ENCODE results near the gene PPP1R1B.

Gene PPP1R1B

DNA sequence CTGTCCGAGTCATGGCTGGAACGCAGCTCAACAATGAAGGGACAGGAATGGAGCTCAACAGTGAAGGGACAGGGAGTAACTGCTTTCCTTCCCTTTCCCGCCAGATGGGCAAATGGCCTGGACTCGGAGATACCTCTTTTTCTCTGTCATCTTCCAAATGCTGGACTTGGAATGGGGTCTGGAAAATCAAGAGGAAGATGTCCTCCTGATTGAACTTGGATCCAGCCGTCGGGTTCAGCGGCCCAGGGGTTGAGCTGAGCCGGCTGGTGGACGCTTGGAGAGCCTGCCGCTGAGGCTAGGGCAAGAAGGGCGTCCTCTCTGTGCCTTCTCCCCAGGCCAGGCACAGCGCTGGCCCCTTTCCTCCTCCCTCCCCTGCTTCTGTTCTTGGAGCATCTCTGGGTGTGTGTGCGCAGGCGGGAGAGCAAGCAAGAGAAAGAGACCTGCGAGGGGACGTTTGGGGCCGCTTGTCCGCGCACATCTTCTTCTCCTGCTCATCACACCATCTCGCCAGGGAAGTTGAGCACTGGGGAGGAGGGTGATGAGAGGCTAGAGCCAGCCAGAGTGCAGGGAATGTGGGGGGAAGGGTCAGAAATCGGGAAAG is 25.7 kb upstream of the PPP1R1B start:
- no peak for DNase-seq

DNA sequence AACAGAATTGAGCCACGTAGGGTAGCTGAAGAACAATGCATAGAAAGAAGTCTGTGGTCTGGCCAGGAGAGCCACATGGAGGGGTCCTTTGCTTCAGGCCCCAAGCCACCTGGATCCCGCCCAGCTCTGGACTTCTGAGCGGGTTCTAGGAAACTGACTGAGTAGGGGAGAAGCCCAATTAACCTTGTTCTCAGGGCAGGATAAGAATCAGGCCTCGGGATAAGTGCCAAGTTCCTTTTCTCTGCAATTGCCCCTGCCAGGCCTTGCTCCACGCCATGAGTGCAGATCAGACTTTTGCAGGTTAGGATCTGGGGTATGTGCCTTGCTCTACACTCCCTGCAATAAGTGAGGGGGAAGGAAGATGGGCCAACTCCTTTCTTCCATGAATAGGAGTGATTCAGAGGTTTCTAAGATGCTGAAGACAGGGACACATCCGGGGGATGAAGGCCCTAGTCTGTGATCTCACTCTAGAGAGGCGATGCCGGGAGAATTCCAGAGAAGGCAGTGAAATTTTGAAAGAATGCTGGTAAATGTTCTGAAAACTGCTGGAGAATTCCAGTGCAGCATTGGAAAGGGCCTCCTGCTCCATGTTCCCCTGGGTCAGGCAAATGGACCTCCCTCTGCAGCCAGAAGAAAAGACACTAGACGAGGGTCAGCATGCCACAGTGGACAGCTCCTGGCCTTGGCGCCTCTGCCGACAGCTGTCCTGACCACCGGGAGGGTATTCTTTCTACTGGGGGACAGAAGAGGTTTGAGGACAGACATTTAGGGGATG is 24.8 kb upstream of the PPP1R1B start:
- DNase-seq, result no peak

DNA sequence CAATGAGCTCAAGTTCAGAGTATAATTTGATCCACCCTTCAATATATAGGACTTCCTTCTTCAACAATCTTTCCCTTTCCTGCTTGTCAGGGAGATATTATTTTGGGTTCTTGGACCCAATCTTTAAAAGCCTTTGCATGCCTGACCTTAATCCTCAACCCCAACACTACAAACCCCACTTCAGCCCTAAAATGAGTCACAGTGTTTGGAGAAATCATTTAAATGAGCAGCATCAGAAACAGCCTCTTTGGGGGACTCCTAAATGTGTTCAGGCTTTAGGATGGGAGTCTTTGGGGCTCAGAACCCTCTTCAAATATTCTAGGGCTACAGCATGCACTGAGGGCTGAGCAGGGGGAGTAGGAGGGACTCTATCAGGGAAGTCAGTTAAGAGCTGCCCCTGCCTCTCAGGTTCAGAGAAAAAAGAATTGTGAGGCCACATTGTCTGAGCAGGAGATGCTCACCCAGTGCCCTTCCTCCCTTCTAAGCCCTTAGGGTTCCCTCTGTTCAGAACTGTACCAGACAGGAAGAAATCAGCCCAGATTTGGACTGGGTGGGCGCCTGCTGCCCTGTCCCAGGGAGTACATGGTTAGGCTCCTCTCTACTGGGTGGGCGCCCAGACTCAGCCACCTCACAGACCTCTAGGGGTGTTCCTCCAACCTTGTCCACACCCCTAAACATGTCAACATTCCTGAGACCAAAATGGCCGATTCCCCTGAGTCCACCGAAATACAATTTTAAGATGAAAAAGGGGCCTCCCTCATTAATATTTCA is 24.0 kb upstream of the PPP1R1B start:
- no peak for DNase-seq

DNA sequence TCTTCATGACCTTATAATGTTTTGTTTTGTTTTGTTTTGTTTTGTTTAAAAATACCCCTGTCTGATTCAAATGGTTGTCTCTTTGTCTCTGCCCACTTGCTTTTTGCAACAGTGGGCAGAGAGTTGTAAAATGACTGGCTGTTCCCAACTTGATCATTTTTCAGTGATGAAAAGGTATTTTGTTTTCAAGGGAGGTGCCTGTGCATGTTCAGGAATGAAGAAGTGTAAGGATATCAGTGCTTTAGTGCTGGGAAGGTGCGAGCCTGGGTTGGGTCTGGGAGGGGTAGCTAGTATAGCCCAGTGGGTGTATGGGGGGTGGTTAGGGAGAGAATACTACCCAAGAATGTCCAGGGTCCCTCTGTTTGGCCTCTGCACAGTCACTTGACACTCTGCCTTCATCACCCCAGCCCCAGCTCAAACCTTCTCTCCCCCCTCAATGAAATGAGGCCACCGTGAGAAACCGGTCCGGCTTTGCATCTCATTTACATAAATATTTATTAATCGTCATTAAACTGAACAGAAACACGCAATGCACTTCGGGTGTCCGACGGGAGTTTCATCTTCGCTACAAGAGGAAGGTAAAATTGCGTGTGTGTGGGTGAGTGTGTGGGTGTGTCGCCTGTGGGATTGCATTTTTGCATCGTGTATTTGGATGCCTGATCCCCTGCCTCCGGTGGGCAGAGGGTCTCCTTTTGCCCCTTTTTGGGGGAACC is 23.3 kb upstream of the PPP1R1B start:
- no peak for DNase-seq

DNA sequence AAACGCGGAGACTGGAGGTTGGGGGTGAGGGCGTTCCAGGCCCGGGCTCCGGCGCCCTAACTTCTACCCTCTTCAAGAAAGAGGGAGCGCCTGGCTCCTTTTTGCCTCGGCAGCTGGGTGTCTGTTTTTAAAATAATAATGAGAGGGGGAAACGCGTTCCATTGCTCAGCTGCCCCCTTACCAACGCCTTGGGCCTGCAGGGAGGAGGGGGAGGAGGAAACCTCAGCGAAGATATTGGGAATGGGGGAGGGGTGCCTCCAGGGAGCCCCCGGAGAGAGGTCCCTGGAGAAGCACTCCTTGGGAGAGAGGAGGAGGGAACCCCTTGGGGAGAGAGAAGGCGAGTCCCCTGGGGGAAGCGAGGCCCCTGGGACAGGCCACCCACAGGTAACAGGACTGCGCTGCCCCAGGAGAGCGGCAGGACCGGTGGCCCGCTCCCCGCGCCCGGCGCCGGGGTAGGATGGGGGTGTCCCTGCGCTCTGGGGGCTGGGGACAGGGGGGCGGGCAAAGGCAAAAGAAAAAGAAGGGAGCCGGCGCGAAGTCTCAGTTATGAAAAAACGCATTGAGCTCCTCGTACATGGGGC is 21.8 kb upstream of the PPP1R1B start:
- DNase-seq, result no peak

DNA sequence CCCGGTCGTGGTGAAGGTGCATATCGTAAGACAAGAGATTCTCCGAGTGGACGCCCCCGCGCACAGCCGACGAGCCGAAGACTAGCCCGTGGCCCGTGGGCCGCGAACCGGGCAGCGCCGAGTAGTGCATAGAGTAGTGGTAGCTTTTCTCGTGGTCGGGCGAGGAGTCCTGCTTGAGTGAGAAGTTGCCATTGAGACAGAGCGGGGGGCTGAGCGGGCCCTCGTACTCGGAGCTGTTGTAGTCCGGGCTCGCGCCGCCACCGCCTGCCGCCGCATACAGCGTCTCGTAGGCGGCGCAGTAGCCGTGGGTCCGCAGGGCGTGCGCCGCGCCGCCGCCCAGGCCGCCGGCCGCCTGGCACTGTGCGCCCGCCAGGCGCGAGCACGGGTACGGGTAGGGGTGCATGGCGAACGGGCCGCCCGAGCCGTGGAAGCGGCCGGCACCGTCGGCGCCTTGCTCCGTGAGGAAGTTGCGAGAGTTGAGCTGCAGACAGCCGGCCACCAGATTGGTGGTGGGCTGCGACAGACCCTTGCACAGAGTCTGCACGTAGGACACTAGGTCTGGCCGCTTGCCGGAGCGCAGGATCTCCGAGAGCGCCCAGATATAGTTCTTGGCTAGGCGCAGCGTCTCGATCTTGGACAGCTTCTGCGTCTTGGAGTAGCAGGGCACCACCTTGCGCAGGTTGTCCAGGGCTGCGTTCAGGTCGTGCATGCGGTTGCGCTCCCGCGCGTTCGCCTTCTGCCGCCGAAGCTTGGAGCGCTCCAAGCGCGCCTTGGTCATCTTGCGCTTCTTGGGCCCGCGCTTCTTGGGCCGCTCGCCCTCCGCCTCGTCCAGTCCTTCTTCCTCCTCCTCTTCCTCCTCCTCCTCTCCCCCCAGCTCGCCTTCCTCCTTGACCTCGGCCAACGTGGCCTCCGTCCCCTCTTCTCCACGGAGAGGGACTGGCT is 21.0 kb upstream of the PPP1R1B start:
- DNase-seq, result no peak

DNA sequence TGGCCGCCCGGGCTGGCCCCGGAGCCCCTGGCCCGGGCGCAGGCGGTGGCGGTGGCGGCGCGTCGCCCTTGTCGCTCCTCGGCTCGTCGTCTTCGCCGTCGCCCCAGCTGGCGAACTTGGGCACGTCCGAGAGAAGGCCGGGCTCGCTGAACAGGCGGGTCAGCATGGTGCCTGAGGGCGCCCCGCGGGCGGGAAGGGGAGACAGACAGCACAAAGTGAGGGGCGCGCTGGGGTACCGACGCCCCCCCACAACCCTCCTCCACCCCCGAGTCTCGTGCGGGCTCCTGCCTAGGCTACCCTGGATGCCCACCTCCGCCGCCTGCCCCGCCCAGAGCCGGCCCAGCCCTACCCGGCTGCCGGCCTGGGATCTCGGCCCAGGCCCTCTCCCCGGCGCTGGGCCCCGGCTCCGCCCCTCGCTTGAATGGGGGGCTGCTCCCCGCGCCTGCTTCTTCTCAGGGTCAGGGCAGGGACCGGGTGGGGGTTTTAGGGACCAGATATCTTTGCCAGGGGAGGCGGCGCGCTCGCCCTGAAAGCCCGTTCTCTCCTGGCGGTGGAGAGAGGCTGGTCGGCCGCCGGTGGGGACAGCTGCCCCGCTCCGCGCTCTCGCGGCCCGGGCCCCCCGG is 20.2 kb upstream of the PPP1R1B start:
- no peak for DNase-seq

DNA sequence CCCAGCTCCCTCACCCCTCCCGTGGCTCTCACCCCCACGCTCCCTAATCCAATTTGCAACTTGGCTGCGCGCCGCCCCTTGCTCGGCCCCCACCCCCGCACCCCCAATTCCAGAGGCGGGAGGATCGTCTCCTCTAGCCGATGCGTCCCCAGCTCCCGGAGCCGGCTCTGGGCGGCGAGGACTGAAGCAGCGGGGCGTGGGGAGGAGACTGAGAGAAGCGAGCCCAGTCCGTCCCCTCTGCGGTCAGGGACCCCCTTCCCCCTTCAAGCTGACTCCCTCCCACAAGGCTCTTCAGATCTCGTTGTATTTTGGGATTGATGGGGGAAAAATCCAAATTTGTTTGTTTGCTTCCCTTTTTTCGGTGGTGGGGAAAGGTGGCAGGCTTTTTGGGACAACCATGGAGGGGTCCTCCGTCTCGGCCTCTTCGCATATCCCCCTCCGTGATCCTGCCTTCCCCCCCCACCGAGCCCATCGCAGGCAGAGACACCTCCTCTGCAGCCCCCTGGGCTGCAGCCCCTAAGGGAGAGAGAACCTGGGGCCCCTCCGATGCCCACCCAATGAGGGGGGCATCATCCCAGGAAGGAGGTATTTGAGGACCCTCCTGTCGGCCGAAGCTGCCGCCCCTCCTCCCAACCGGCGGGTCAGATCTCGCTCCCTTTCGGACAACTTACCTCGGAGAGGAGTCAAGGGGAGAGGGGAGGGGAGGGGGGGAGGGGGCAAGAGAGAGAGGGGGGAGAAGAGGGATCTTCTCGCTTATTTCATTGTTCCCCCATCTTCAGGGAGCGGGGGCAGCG is 19.5 kb upstream of the PPP1R1B start:
- no peak for DNase-seq

DNA sequence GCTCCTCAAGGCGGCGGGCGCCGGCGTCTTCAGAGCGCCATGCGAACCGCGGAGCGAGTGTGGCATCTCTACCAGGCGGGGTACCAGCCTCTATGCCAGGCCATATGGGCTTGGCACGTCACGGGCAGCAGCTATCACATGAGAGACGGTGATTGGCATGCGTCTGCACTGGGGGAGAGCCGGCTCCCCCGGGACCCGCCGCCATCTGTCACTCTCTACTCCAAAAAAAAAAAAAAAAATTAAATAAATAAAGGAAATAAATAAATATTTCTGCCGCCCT is 19.0 kb upstream of the PPP1R1B start, which contains the start of gene NEUROD2:
Gene NEUROD2 (minus strand): TSS at position 70 of the 280 bp plus-strand sequence. CDS start 1,321 bp downstream, outside the sequence.
- no peak for DNase-seq

DNA sequence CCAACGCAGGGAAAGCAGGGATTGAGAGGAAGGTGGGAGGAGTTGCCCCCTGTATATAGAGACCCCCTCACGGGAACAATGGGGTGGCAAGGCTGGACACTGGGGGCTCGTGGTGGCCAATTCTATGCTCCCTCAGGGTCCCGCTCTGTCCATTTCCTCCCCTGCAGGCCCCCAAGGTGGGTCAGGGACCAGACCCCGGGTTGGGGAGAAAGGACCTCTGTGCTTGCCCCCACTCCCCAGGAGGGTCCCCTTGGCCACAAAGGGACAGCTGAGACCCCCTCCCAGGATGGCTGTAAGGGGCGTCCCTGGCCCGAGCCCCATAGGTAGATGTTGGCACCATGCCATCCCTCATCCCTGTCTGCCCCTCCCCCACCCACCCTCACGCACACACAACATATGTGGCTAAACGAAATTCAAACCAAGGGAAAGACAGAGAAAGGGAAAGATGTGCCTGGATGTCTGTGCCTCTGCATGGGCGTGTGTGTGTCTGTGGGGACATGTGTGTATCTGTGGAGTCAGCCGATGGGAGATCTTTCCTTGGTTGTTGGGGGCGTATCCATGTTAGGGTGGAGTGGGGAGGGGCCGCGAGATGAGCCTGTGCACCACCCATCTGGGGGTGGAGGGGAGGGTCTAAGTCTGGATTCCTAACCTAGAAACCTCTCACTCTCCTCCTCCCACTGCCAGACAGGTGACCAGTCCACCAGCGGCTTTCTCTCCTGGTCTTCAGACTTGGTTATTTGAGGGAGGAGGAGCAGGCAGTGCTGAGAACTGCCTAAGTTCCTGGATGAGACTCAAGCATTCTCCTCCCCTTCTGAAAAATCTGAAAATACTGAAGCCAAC is 18.4 kb upstream of the PPP1R1B start:
- DNase-seq, result no peak

DNA sequence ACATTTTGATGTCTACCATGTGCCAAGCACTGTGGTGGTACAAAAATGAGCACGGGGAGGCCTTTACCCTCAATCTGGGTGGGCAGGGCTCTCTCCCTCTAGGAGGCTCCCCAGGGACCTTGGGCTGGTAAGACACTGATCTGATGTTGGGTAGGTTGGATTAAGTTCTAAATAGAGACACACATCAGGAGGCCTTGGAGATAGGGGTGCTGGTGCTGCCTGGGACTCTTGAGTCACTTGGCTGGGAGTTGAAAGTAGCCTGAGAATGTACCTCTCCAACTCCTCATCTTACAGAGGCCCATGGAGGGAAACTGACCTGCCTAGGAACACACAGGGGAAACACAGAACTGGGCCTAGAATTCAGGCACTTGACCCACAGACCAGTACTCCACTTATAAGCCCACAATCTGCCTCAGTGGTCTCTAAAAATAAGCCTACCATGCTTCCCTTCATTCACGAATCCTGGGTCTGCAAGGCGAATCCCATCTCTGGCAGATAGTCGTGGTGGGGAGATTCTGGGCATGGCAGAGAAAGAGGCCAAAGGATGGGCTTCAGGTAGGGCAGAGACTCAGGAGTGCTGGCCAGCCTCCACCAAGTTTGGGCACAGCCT is 17.2 kb upstream of the PPP1R1B start:
- no peak for DNase-seq

DNA sequence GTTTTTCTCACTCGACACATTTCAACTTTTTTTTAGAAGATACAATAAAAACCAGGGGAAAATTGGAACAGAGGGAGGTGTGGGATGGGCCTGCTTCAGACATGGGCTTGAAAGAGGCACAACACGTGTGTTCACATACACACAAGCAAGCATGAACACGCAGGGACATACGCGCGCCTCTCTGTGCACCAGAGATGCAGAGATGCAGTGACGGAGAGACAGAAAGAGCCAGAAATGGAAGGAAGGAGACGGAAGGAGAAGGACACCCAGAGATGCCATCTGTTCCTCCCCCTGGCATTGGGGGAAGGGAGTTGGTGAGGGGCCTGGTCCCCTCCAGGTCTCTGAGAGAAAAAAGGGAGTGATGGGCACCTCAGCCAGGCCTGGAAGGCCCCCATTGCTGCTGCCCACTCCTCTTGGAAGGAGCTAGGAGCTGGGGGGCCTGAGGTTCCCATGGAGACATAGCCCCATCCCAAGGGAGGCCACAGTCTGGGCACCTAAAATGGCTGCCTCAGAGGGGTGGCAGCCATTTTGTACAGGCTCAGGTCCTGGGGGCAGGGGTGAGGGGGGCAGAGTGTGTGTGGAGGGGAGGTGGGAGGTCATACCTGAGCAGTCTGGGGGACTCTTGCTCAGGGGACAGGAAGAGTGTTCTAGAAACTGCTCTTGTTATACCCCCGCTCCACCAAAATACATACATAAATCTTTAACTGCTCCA is 15.2 kb upstream of the PPP1R1B start:
- no peak for DNase-seq

DNA sequence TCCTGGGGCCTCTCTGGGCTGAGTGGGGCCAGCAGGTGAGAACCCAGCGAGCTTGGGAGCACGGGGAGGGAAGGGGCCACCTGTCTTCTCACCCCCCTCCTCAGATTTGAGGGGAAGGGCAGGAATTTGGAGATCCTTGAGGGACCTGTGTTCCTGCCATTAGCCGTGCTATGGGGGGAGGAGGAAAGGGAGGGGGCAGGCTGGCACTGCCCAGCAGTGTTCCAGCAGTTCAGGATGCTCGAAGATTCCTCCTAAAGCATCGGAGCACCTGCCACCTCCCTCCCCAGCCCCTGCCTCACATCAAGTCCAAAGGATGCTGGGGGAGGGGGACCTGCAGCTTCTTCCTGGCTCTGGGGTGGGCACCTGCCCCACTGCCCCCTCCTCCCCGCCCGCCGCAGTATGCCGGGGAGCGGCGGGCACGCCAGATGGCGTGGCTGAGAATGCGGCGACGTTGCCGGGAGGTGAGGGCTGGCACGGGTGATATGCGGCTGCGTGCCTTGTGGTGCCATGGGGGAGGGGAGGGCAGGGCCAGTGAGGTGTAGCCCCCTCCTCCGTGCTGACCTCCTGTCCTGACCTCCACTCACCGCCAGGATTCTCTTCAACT is 14.4 kb upstream of the PPP1R1B start:
- no peak for DNase-seq

DNA sequence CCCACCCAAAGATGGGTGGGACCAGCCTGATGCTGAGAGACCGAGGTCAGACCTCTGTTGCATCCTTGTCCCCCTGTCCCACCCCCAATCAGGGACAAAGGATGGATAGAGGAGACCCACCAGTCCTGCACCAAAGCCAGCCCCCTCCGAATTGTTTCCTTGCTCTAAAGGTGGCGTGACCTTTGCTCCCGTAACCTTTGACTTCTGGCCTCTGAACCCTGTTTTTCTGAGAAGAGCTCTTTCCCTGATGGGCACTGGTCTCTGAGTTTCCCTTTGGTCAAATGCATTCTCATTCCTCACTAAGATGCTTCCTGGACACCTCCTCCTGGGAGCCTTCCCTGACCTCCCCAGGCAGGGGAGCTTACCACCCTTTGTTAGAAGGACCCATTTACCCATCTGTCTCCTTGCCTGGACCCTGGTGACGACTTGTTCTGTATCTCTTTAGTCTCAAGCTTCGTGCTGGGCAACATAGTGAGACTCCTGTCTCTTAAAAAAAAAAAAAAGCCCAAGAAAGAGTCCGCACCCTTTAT is 13.8 kb upstream of the PPP1R1B start:
- no peak for DNase-seq

DNA sequence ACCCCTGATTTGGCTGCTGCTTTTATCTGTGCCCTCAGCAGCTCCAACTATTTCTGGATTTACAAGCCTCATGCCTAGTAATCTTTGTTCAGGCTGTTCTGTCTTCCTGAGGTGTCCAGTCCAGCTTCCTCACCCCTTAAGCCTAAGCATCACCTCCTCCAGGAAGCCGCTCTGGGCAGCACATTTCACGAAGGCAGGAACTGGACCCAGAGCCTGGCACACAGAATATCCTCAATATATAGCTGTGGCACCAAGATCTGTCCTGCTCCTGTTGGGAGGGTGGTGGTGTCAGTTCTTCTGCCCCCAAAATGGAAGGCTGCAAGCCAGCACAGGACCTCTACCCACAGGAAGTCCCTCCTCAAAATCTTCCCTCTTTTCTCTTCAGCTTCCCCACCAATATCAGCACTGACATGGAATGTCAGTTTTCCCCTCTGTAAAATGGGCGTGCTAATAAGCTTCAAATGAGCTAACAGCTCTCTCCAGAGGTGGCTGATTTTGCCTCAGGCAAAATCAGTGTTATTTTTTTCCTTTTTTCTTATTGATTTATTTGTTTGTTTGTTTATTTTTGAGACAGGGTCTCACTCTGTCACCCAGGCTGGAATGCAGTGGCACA is 12.1 kb upstream of the PPP1R1B start:
- DNase-seq, result no peak

DNA sequence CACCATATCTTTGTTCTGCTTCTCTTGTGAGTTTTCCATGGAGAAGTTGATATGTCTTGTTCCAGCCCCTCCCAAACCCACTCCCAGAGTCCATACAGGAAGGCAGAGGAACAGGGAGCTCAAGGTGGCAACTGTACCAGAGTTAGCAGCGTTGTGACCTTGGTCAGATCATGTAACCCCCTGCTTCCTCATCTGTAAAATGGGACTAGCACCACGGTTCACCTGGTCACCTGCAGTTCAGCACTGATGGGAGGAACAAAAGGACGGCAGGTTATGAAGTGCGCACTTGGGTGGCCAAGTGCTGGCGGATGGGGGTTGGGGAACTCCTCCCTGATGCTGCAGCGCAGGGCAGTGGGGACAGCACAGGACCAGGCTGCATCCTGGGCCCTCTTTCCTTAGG is 11.3 kb upstream of the PPP1R1B start:
- DNase-seq, result no peak

DNA sequence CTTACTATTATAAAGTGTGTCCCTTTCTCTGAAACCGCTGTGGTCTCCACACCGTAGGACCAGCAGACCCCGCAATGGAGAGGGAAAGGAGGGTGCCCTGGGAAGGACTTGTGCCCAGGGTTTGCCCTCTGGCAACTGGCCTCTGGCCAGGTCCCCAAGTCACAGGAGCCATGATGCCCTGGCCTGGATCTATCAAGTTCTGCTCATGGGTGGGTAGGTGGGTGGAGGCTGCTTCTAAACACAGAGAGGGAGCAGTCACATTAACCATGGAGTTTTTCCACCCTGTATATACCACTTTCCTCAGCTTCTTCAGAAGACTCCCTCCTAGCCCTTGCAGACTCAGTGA is 9.7 kb upstream of the PPP1R1B start:
- DNase-seq, result no peak

Data from activated CD4-positive, alpha-beta T cell treated with anti-CD3 and anti-CD28 coated beads, Interleukin-2, amount 50 U/mL, for 16 hours (primary cell).